ENCODE data around the gene EXOC3L1.

The EXOC3L1 gene

GRCh38 chr16:67161595-67162058 is 28.3 kb downstream of the EXOC3L1 start:
- Mint-ChIP-seq H3K9me3 (no peaks in the 10 kb centered on the region), H3K4me3 (no peak overlapping the region), H3K27ac (no peak overlapping the region), H3K27me3 (peaks cover 47% of the 10 kb centered on the region), H3K36me3 (ENCODE audit: low read depth) (peaks cover 15% of the 10 kb centered on the region), H3K4me1 (ENCODE audit: low read depth) (peaks cover 67% of the 10 kb centered on the region)
- no peak for DNase-seq

- no peaks in the 10 kb centered on the region for H3K9me3 Mint-ChIP-seq
- H3K4me3 Mint-ChIP-seq: peak overlapping the region; percentile 90
- peak; percentile 82 for DNase-seq
- peaks cover 68% of the 10 kb centered on the region for H3K4me1 Mint-ChIP-seq (ENCODE audit: low read depth)
- H3K27me3 Mint-ChIP-seq: peaks cover 26% of the 10 kb centered on the region
- peak overlapping the region; percentile 96 for H3K27ac Mint-ChIP-seq
- peaks cover 17% of the 10 kb centered on the region for H3K36me3 Mint-ChIP-seq (ENCODE audit: low read depth)
These were observed 31.0 kb downstream of the EXOC3L1 start for GRCh38 chr16:67158637-67159600.

DNA sequence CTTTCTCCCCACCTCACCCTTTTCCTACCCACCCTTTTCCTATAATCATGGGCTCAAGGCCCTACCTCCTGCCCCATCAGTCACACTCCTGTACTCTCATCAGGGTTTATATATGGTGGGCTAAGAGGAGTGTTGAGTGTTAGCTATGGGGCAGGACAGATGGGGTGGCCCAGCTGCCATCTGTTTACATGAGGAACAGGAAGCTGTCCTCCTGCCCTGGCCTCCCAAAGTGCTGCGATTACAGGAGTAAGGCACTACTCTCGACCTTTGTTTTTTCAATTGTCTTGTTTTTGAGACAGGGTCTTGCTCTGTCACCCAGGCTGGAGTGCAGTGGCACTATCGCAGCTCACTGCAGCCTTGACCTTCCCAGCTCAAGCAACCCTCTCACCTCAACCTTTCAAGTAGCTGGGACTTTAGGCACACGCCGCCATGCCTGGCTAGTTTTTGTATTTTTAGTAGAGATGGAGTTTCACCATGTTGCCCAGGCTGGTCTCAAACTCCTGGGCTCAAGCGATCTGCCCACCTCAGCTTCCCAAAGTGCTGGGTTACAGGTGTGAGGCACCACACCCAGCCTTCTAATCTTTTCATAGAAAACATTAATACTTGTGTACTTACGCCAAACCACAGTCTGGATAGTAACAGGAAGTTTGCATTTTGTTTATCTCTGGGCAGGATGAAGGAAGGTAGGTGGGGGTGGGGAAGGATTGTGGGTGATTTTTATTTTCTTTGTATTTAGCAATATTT is 31.9 kb downstream of the EXOC3L1 start:
- peaks cover 22% of the 10 kb centered on the region for H3K27me3 Mint-ChIP-seq
- H3K27ac Mint-ChIP-seq: peak overlapping the region; percentile 96
- H3K4me1 Mint-ChIP-seq (ENCODE audit: low read depth): peaks cover 66% of the 10 kb centered on the region
- no peaks in the 10 kb centered on the region for H3K9me3 Mint-ChIP-seq
- peak overlapping the region; percentile 90 for H3K4me3 Mint-ChIP-seq
- H3K36me3 Mint-ChIP-seq (ENCODE audit: low read depth): peaks cover 17% of the 10 kb centered on the region
- DNase-seq: no peak

DNA sequence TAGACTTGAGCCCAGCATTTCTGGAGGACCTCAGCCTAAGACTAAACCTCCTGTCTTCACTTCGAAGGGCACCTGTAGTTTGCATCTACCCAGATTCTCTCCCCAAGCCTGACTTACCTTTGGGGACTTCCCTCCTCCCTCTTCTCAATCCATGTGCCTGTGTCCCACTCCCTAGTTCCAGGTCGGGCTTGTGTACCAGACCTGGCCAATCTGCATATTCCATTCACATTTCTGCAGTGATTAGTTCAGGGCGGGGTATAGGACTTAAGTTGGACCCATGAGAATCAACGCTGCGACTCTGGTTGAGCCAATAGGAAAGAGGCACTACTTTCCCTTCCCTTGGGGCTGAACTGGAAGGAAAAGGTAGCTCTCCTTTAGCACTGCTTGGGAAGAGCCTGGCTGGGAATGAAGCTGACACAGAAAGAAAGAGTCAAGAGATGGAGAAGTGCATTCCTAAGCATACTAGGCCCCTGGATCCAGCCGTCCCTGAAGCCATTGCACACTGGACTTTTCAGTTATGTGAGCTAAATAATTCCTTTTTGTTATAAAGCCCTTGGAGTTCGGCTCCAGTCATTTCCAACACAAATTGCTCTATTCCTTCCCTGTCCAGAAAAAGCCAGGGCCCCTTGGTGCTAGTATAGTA is 32.7 kb downstream of the EXOC3L1 start:
- no peak overlapping the region for H3K4me3 Mint-ChIP-seq

DNA sequence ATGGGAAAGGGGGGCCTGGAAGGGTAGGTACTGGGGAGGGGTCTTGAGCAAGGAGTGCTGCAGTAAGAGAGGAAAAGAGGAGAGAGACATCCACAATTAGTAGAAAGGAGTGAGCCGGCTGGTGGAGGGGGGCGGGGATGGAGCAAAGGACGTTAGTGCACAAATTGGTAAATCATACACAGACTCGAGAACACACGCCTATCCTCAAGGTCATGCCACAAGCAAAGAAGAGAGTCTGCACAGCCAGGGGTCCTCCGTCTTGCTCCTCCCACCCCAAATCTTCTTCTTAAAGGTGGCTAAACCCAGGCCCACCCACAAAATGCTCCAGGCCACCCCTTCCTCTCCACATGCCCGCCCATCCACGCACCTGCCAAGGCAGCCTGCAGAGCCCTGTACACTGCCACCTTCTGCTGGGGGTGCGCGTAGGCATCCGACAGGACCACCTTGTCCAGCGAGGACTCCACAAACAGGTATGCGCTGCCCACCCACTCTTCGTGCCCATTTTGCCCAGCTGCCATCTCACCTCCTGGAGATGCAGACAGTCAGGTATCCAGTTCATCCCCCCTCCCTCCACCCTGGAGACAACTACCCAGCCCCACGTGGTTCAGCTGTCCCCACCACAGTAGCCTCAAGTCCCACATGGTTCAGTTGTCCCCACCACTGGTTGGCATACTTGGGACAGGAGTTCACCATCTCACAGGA is 33.6 kb downstream of the EXOC3L1 start:
- Mint-ChIP-seq H3K4me3 (no peak overlapping the region), H3K4me1 (ENCODE audit: low read depth) (peaks cover 54% of the 10 kb centered on the region), H3K36me3 (ENCODE audit: low read depth) (peaks cover 17% of the 10 kb centered on the region), H3K9me3 (no peaks in the 10 kb centered on the region), H3K27me3 (peaks cover 12% of the 10 kb centered on the region), H3K27ac (no peak overlapping the region)
- DNase-seq: no peak

More for the DNA sequence above, 32.7 kb downstream of the EXOC3L1 start:
- Mint-ChIP-seq H3K36me3 (ENCODE audit: low read depth) (peaks cover 17% of the 10 kb centered on the region), H3K27me3 (peaks cover 16% of the 10 kb centered on the region), H3K9me3 (no peaks in the 10 kb centered on the region), H3K27ac (peak overlapping the region; percentile 96), H3K4me1 (ENCODE audit: low read depth) (peaks cover 61% of the 10 kb centered on the region)
- no peak for DNase-seq

DNA sequence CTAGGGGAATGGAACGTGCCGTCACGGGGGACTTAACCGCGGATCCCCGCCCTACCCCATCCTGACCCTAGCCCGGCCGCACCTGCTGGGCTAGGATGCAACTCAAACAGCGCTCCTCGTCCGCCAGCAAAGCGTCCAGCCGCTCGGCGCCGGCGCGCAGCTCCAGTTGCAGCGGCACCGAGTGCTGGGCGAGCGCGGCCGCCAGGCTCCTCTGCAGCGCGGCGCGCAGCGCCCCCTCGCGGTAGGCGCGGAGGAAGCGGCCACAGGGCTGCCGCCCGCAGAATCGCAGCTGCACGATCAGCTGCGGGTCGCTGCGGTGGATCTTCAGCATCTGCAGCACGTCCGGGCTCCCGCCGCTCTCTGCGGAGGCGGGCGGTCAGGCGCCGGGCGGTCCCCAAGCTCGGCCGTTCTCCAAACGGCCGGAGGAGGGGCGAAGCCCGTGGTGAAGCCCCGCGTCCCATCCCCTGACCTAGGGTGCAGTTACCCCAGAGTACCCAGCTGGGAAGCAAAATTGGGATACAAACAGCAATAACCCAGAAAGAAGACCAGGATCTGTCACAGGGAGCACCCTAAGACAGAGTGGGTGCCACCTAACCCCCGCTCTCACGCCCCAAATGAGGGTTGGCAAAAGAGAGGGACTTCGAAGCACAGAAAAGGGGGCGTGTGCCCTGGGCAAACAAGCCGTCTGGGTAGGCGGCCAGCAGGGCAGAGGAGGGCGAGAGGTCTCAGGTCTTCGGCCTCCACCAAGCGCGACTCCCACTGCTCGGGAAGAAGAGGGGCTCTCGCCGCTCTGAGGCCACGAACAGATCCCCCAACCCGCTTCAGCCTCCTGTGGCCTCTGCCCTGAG is 34.4 kb downstream of the EXOC3L1 start:
- Mint-ChIP-seq H3K36me3 (ENCODE audit: low read depth) (peaks cover 12% of the 10 kb centered on the region), H3K4me3 (peak overlapping the region; percentile 67), H3K9me3 (no peaks in the 10 kb centered on the region), H3K4me1 (ENCODE audit: low read depth) (peaks cover 52% of the 10 kb centered on the region), H3K27me3 (peaks cover 13% of the 10 kb centered on the region), H3K27ac (no peak overlapping the region)
- DNase-seq: peak; percentile 88

- DNase-seq: no peak
- peaks cover 6% of the 10 kb centered on the region for H3K36me3 Mint-ChIP-seq (ENCODE audit: low read depth)
- H3K4me3 Mint-ChIP-seq: peak overlapping the region; percentile 67
- no peak overlapping the region for H3K27ac Mint-ChIP-seq
- H3K4me1 Mint-ChIP-seq (ENCODE audit: low read depth): peaks cover 49% of the 10 kb centered on the region
- H3K9me3 Mint-ChIP-seq: no peaks in the 10 kb centered on the region
- H3K27me3 Mint-ChIP-seq: peaks cover 13% of the 10 kb centered on the region
These were observed 35.2 kb downstream of the EXOC3L1 start for GRCh38 chr16:67154578-67155294.

DNA sequence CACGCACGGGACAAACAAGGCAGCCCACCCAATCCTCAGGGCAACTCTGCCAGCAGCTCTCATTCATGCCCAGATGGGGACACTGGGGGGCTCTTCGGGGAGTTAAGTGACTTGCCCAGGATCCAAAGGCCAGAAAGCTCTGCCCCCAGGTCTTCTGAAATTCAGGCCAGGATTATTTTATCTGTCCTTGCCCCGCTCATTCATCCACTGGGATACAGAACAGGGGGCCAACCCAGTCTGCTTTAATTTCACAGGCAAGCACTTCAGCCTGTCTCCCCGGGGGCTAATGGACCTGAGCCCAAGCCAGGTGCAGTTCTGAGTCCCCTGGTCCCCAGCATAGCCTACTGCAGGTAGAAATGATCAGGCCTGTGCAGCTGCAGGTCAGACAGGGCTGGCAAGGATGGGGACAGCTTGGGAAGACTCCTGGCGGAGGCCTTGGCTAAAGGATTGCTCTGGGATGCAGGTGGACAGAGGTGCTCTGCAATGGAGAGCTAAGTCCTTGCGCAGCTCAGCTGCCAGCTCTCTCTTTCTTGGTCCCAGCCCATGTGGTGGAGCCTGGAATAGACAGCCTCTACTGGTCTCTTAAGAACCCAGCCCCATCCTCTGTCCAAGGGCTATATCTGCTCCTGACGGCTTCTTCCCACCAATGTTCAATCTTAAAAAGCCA is 38.4 kb downstream of the EXOC3L1 start:
- H3K27me3 Mint-ChIP-seq: peaks cover 20% of the 10 kb centered on the region
- peak overlapping the region; percentile 67 for H3K4me3 Mint-ChIP-seq
- DNase-seq: no peak
- H3K27ac Mint-ChIP-seq: no peak overlapping the region
- H3K4me1 Mint-ChIP-seq (ENCODE audit: low read depth): peaks cover 25% of the 10 kb centered on the region
- peaks cover 30% of the 10 kb centered on the region for H3K36me3 Mint-ChIP-seq (ENCODE audit: low read depth)
- H3K9me3 Mint-ChIP-seq: no peaks in the 10 kb centered on the region

DNA sequence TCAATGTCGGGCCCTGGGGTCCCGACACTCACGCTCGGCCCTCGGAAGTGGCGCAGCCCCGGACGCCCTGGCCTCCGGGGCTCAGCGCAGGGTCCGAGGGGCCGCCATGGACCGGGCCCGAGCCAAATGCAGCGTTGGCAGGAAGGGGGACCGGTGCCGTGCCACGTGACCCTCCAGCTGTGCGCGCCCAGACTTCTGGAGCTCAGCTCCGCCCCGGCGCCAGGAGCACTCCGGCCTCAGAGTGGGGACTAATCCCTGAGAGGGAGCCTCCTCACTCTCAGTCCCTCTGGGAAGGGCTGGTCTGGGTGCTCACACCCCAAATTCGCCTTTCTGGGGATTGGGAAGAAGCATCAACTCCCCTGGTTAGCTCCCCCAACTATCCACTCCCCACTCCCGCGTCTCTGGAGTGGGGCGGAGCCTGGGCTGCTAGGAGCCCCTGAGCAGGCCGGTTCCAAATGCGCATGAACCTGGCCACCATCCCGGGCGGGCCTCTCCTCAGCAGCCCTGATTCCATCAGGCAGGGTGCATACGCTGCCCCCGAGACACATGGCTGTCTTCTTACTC is 39.0 kb downstream of the EXOC3L1 start, which contains the start of gene B3GNT9:
B3GNT9 (minus strand) TSS at position 166 of the 564 bp plus-strand sequence. CDS start 513 bp downstream, outside the sequence.
- peaks cover 37% of the 10 kb centered on the region for H3K36me3 Mint-ChIP-seq (ENCODE audit: low read depth)
- peak within 1 kb of the TSS; percentile 67 for H3K4me3 Mint-ChIP-seq
- peak within 1 kb of the TSS; percentile 33 for H3K27ac Mint-ChIP-seq
- DNase-seq: peak; percentile 69
- H3K9me3 Mint-ChIP-seq: no peaks in the 10 kb centered on the region
- H3K4me1 Mint-ChIP-seq (ENCODE audit: low read depth): peaks cover 19% of the 10 kb centered on the region
- H3K27me3 Mint-ChIP-seq: peaks cover 20% of the 10 kb centered on the region

DNA sequence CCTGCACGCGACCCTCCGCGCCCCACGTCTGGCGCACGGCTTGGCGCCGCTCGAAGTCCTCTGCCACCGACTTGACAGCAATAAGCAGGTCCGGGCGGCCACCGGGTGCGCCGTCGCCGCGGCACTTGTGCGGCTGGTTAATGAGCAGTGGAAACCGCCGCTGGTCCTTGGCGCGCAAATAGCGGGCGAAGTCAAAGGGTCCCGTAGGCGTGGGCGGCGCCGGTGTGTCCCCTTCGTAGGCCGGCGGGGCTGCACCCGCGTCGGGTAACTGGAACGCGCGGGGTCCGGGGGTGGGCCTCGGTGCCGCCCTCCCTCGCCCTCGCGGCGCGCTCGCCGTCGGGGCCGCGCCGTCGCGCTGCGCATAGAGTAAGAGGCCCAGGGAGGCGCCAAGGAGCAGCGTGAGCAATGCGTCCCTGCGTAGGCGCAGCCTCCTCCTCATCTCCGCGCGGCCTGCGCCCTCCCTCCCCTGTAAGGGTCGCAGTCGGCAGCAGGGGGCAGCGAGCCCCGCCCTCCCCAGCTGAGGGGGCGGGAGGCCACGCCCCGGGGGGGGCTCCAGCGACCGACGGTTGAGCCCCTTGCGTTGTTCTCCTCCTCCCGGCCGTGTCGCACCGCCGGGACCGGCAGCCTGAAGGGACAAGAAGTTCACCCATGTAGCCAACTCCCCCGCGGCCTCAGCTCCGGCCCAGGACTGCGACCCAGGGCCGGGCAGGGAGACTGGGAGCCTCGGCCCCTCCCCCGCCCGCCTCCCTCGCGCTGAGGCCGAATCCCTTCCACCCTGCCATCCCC is 39.7 kb downstream of the EXOC3L1 start:
- Mint-ChIP-seq H3K9me3 (no peaks in the 10 kb centered on the region), H3K36me3 (ENCODE audit: low read depth) (peaks cover 43% of the 10 kb centered on the region), H3K27me3 (peaks cover 20% of the 10 kb centered on the region), H3K4me3 (peak overlapping the region; percentile 67), H3K4me1 (ENCODE audit: low read depth) (peaks cover 15% of the 10 kb centered on the region), H3K27ac (no peak overlapping the region)
- peak; percentile 70 for DNase-seq

DNA sequence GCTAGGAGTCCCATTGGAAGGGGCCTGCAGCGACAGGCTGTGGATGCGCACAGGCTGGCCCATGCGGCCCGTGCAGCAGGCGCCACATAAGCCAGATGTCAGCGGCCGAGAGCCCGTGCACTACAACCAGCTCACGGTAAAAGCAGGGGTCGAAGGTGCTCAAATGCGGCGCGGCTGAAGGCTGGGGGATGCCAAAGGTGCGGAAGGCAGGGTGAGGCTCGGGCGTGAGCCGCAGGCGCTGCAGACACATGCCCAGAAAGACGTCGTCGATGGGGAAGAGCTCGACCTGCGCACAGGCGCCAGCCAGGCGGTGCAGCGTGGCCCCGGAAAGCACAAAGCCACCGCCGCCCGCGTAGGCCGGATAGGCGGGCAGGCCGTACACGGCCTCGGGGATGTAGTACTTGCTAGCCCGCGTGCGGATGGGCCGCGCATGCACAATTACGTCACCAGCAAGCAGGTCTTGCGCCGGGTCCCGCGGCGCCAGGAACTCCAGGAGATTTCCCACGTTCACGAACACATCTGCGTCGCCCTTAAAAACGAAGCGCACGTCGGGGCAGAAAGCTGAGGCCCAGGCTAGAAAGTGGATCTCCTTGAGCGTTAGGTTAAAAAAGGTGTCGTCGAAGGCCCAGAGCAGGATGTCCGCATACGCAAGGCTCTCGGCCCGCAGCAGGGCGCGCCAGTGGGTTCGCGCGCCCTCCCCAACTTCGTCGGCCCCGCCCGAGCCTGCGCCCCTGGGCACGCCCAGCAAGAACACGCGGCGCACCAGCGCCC is 40.5 kb downstream of the EXOC3L1 start:
- peaks cover 13% of the 10 kb centered on the region for H3K4me1 Mint-ChIP-seq (ENCODE audit: low read depth)
- H3K36me3 Mint-ChIP-seq (ENCODE audit: low read depth): peaks cover 50% of the 10 kb centered on the region
- H3K27ac Mint-ChIP-seq: no peak overlapping the region
- peaks cover 20% of the 10 kb centered on the region for H3K27me3 Mint-ChIP-seq
- no peak overlapping the region for H3K4me3 Mint-ChIP-seq
- DNase-seq: no peak
- no peaks in the 10 kb centered on the region for H3K9me3 Mint-ChIP-seq

Measured in activated T-cell treated with anti-CD3 and anti-CD28 coated beads, Interleukin-2, amount 50 U/mL, for 24 hours (primary cell).